ENCODE data around the gene SCGB1C1. TPM values are rescaled to one million over a fixed set of nuclear protein-coding genes. Genes with fewer than 3 reads are reported as not detected.

SCGB1C1 gene
- total and polyA plus RNA-seq, 10 of the 15 experiments (the other 5 are each of a cell fraction or from before 2014, with no cell fraction given): not detected

DNA sequence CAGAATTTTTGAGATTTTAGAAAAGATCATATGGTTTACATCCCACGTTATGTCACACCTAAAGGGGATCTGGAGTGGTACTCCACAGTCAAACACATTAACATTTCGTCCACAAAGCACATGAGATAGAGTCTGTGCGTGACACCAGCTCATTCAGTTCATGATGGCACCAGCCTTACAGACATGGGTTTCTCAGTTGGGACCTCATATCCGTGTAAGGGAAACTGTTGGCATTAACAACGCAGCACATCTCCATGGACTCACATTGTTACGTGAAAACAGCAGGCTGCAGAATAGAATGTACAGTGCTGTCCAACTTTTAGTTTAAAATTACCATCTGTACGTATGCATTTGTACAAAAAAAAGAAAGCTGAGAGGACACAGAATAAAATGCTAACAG is 28.7 kb downstream of the SCGB1C1 start:
- no peaks in the 10 kb centered on the region for H3K4me1 ChIP-seq (ENCODE audit: control insufficient read depth, insufficient read depth, low read length)
- intact Hi-C loops (cut with micrococcal nuclease; ENCODE audit: unreplicated experiment): no loop called here
- CTCF ChIA-PET: no interaction called here

DNA sequence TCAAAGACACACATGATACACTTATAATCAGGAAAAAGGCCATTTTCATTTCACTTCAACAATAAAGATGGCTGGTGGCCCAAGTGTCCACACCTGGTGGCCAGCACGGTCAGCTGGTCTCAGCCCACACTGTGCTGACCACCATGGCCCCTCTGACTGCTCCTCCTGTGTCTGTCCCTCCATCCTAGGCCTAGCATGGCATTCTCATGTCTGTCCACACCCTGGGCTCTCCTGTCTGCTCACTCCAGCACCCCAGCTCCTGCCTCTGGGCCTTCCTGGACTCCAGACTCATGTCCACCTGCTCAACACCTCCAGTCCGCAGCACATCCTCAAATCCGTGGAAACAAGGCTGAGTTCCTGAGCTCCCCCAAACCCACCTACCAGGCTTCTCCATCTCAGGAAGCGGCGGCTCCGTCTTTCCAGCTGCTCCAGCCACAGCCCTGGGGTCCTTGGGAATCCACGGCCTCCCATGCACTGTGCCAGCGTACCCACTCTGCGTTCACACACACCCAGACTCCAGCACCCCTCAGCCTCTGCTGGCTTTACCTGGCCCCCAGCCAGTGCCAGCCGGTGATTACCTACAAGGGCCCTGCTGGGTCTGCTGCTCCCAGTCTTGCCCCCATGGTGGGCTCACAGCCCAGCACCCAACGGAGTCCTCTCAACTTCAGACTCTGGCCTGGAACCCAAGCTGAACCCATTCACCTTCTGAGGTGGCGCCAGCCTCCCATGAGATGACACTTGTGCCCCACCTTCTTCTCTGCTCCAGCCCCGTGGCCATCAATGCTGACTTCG is 29.3 kb downstream of the SCGB1C1 start:
- H3K27ac ChIP-seq (ENCODE audit: control insufficient read depth, insufficient read depth): no peak overlapping the region
- H3K9ac ChIP-seq (ENCODE audit: control insufficient read depth, insufficient read depth, low read length): no peak overlapping the region
- no peak overlapping the region for H3K4me2 ChIP-seq (ENCODE audit: control insufficient read depth, insufficient read depth)
- H3K79me2 ChIP-seq (ENCODE audit: control insufficient read depth, insufficient read depth, low read length): no peaks in the 10 kb centered on the region
- WGBS (ENCODE audit: insufficient coverage, insufficient replicate concordance, low lambda C conversion rate, missing lambda C conversion rate): 90% methylated on average over 14 of the region's 14 CpGs
- H3K4me3 ChIP-seq: no peak overlapping the region
- FAIRE-seq (no peak), DNase-seq (ENCODE audit: low read depth, low spot score) (no peak), ATAC-seq (no peak)
- no peak overlapping the region for H2AFZ ChIP-seq (ENCODE audit: control insufficient read depth, low read depth, low read length)
- H4K20me1 ChIP-seq (ENCODE audit: control insufficient read depth, insufficient read depth): no peaks in the 10 kb centered on the region
- in situ Hi-C loops (cut with MboI) (no loop called here), intact Hi-C loops (cut with micrococcal nuclease; ENCODE audit: unreplicated experiment) (no loop called here)
- ChIA-PET RAD21 (ENCODE audit: unreplicated experiment) (no interaction called here), POLR2A (no interaction called here), CTCF (no interaction called here), SMC1A (ENCODE audit: uncharacterized antibody, unreplicated experiment) (interaction anchor here (1.2 kb wide), 1 partner anchor 29 kb away, joined by 3 read pairs; no protein-coding TSS in a partner anchor)
- H3K4me1 ChIP-seq (ENCODE audit: control insufficient read depth, insufficient read depth, low read length): no peaks in the 10 kb centered on the region
- H3K36me3 ChIP-seq (ENCODE audit: control insufficient read depth in 2 of 2, insufficient read depth in 2 of 2, low read length in 1 of 2): peaks cover 0 to 3% of the 10 kb centered on the region in 2 experiments; a peak in 2 of 4 replicates
- H3K27me3 ChIP-seq (replicated peaks in 1 of 2; ENCODE audit: control insufficient read depth in 2 of 2, insufficient read depth in 2 of 2, low read length in 1 of 2): no peaks in the 10 kb centered on the region
- BruUV-seq (replicated peaks): no TSS peak
- H3K9me3 ChIP-seq (replicated peaks; ENCODE audit: control insufficient read depth, insufficient read depth, low read length): no peaks in the 10 kb centered on the region
- TF ChIP-seq, protein P1, sequence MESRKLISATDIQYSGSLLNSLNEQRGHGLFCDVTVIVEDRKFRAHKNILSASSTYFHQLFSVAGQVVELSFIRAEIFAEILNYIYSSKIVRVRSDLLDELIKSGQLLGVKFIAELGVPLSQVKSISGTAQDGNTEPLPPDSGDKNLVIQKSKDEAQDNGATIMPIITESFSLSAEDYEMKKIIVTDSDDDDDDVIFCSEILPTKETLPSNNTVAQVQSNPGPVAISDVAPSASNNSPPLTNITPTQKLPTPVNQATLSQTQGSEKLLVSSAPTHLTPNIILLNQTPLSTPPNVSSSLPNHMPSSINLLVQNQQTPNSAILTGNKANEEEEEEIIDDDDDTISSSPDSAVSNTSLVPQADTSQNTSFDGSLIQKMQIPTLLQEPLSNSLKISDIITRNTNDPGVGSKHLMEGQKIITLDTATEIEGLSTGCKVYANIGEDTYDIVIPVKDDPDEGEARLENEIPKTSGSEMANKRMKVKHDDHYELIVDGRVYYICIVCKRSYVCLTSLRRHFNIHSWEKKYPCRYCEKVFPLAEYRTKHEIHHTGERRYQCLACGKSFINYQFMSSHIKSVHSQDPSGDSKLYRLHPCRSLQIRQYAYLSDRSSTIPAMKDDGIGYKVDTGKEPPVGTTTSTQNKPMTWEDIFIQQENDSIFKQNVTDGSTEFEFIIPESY (IDR thresholded peaks at IDR 0.05): no peak
- TF ChIP-seq MTA3 (IDR thresholded peaks at IDR 0.05; ENCODE audit: borderline replicate concordance, low read length) (no peak), BMI1 (IDR thresholded peaks at IDR 0.05; ENCODE audit: borderline replicate concordance) (no peak), EGR1 (IDR thresholded peaks at IDR 0.05; ENCODE audit: borderline replicate concordance in 1 of 2, low read depth in 2 of 2, low read length in 2 of 2) (no peak), ZNF207 (IDR thresholded peaks at IDR 0.05; ENCODE audit: borderline replicate concordance) (no peak), NR2C2 (IDR thresholded peaks at IDR 0.05; ENCODE audit: borderline replicate concordance, control insufficient read depth, insufficient read length, low read depth) (no peak), CHD1 (IDR thresholded peaks at IDR 0.05; ENCODE audit: low read depth, low read length) (no peak)
- TF ChIP-seq, protein P2, sequence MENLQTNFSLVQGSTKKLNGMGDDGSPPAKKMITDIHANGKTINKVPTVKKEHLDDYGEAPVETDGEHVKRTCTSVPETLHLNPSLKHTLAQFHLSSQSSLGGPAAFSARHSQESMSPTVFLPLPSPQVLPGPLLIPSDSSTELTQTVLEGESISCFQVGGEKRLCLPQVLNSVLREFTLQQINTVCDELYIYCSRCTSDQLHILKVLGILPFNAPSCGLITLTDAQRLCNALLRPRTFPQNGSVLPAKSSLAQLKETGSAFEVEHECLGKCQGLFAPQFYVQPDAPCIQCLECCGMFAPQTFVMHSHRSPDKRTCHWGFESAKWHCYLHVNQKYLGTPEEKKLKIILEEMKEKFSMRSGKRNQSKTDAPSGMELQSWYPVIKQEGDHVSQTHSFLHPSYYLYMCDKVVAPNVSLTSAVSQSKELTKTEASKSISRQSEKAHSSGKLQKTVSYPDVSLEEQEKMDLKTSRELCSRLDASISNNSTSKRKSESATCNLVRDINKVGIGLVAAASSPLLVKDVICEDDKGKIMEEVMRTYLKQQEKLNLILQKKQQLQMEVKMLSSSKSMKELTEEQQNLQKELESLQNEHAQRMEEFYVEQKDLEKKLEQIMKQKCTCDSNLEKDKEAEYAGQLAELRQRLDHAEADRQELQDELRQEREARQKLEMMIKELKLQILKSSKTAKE (IDR thresholded peaks at IDR 0.05; ENCODE audit: low read depth, poor library complexity, severe bottlenecking): no peak
- TF ChIP-seq, protein P3, sequence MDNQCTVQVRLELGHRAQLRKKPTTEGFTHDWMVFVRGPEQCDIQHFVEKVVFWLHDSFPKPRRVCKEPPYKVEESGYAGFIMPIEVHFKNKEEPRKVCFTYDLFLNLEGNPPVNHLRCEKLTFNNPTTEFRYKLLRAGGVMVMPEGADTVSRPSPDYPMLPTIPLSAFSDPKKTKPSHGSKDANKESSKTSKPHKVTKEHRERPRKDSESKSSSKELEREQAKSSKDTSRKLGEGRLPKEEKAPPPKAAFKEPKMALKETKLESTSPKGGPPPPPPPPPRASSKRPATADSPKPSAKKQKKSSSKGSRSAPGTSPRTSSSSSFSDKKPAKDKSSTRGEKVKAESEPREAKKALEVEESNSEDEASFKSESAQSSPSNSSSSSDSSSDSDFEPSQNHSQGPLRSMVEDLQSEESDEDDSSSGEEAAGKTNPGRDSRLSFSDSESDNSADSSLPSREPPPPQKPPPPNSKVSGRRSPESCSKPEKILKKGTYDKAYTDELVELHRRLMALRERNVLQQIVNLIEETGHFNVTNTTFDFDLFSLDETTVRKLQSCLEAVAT (IDR thresholded peaks at IDR 0.05): no peak

More for the DNA sequence above, 28.7 kb downstream of the SCGB1C1 start:
- peaks cover 0 to 3% of the 10 kb centered on the region in 2 experiments; a peak in 2 of 4 replicates for H3K36me3 ChIP-seq (ENCODE audit: control insufficient read depth in 2 of 2, insufficient read depth in 2 of 2, low read length in 1 of 2)
- in situ Hi-C loops (cut with MboI): no loop called here
- H2AFZ ChIP-seq (ENCODE audit: control insufficient read depth, low read depth, low read length): no peak overlapping the region
- WGBS (ENCODE audit: insufficient coverage, insufficient replicate concordance, low lambda C conversion rate, missing lambda C conversion rate): 94% methylated on average over 7 of the region's 7 CpGs
- no peak overlapping the region for H3K9ac ChIP-seq (ENCODE audit: control insufficient read depth, insufficient read depth, low read length)
- POLR2A ChIA-PET: no interaction called here
- BruUV-seq (replicated peaks): no TSS peak
- H3K27me3 ChIP-seq (replicated peaks in 1 of 2; ENCODE audit: control insufficient read depth in 2 of 2, insufficient read depth in 2 of 2, low read length in 1 of 2): no peaks in the 10 kb centered on the region
- SMC1A ChIA-PET (ENCODE audit: uncharacterized antibody, unreplicated experiment): interaction anchor here (1.2 kb wide), 1 partner anchor 29 kb away, joined by 3 read pairs; no protein-coding TSS in a partner anchor
- no peak overlapping the region for H3K4me2 ChIP-seq (ENCODE audit: control insufficient read depth, insufficient read depth)
- no peak overlapping the region for H3K27ac ChIP-seq (ENCODE audit: control insufficient read depth, insufficient read depth)
- FAIRE-seq: no peak
- DNase-seq (ENCODE audit: low read depth, low spot score): no peak
- TF ChIP-seq IKZF2 (IDR thresholded peaks at IDR 0.05) (no peak), MYB (IDR thresholded peaks at IDR 0.05; ENCODE audit: borderline replicate concordance, low read depth, low read length) (no peak)
- no peaks in the 10 kb centered on the region for H4K20me1 ChIP-seq (ENCODE audit: control insufficient read depth, insufficient read depth)
- RAD21 ChIA-PET (ENCODE audit: unreplicated experiment): no interaction called here
- H3K9me3 ChIP-seq (replicated peaks; ENCODE audit: control insufficient read depth, insufficient read depth, low read length): no peaks in the 10 kb centered on the region
- H3K79me2 ChIP-seq (ENCODE audit: control insufficient read depth, insufficient read depth, low read length): no peaks in the 10 kb centered on the region
- H3K4me3 ChIP-seq: no peak overlapping the region
- ATAC-seq: no peak
